Cardiac muscle cell (in vitro differentiated cells and primary cell): ENCODE data around the gene HOXD9. TPM values are rescaled to one million over a fixed set of nuclear protein-coding genes. Genes with fewer than 3 reads are reported as not detected.
A peak's percentile ranks its signal among the peaks of the same experiment; 100 is the strongest.

Source experiments
- DNase-seq, 2 donors: peaks; one replicate each; pipeline versions ENCODE4 v3.0.0 to v3.0.0-alpha.2; 2010 to 2017; ENCODE audit warnings: low read depth in 1 of 2, low spot score in 1 of 2
- H3K27ac ChIP-seq: fragments of 200-600 bp; sonication (generic); 2 replicates; pipeline ENCODE4 v1.5.1; 2016
- H3K27me3 ChIP-seq: fragments of 200-600 bp; sonication (generic); 2 replicates; pipeline ENCODE4 v1.6.0; 2016; ENCODE audit warnings: control low read depth
- H3K36me3 ChIP-seq: fragments of 200-600 bp; sonication (generic); 2 replicates; pipeline ENCODE4 v1.5.1; 2016; ENCODE audit warnings: control low read depth
- H3K4me1 ChIP-seq: fragments of 200-600 bp; sonication (generic); 2 replicates; pipeline ENCODE4 v1.8.1; 2017; ENCODE audit warnings: low read depth, mild to moderate bottlenecking, mixed run types
- H3K4me3 ChIP-seq: fragments of 200-600 bp; sonication (generic); 2 replicates; pipeline ENCODE4 v1.5.1; 2016; ENCODE audit warnings: mild to moderate bottlenecking
- H3K9me3 ChIP-seq: fragments of 200-600 bp; sonication (generic); 2 replicates; pipeline ENCODE4 v1.5.1; 2017; ENCODE audit warnings: low read depth, mild to moderate bottlenecking, control low read depth
- CTCF ChIP-seq: IDR thresholded peaks from 2 replicates; pipeline ENCODE4 v1.5.1; 2012; ENCODE audit warnings: low read depth, mild to moderate bottlenecking, low read length
- polyA plus RNA-seq: library from polyadenylated mRNA; unstranded; fragments of >200 nt; fragmentation: Nextera tagmentation; extraction: Ambion mirVana; gene quantifications from 2 replicates; pipeline ENCODE4 v1.2.1, GENCODE V29; 2016
- total RNA-seq: library from RNA; depleted of rRNA; stranded (reverse); fragments of >200 nt; gene quantifications from 2 replicates; pipeline ENCODE4 v1.2.3, GENCODE V29; 2016

Gene HOXD9
- total RNA-seq = not detected in 2 replicates
- not detected in 2 replicates for polyA plus RNA-seq

- peaks cover 100% of the 10 kb centered on the region for H3K27me3 ChIP-seq
- no peaks in the 10 kb centered on the region for H3K36me3 ChIP-seq
- H3K9me3 ChIP-seq = no peaks in the 10 kb centered on the region
- no peak for DNase-seq
- H3K4me3 ChIP-seq = peak within 1 kb of the TSS; percentile 30
- H3K4me1 ChIP-seq = no peaks in the 10 kb centered on the region
- TF ChIP-seq CTCF = no peak
- no peak within 1 kb of the TSS for H3K27ac ChIP-seq
Observed at GRCh38 chr2:176122683-176123410, at the start of gene HOXD9. TSS of gene HOXD9 (plus strand) at chr2:176122719. CDS start at chr2:176122769, 50 bp downstream.

GRCh38 chr2:176072951-176073904 is 49.3 kb upstream of the HOXD9 start:
- Histone ChIP-seq H3K4me3 (no peak overlapping the region), H3K27me3 (peaks cover 100% of the 10 kb centered on the region), H3K4me1 (no peaks in the 10 kb centered on the region), H3K27ac (no peak overlapping the region), H3K36me3 (no peaks in the 10 kb centered on the region), H3K9me3 (no peaks in the 10 kb centered on the region)
- no peak for TF ChIP-seq CTCF
- DNase-seq = no peak

- no peak for TF ChIP-seq CTCF
- Histone ChIP-seq H3K27me3 (peaks cover 100% of the 10 kb centered on the region), H3K4me3 (peak overlapping the region; percentile 7)
Observed at GRCh38 chr2:176074919-176075425, 47.5 kb upstream of the HOXD9 start.

GRCh38 chr2:176075481-176075880 is 47.0 kb upstream of the HOXD9 start:
- no peak for TF ChIP-seq CTCF
- H3K27me3 ChIP-seq = peaks cover 100% of the 10 kb centered on the region
- no peak for DNase-seq
- peak overlapping the region; percentile 7 for H3K4me3 ChIP-seq
- no peaks in the 10 kb centered on the region for H3K36me3 ChIP-seq
- H3K4me1 ChIP-seq = peaks cover 3% of the 10 kb centered on the region
- H3K27ac ChIP-seq = no peak overlapping the region
- H3K9me3 ChIP-seq = no peaks in the 10 kb centered on the region

More at GRCh38 chr2:176074919-176075425, 47.5 kb upstream of the HOXD9 start:
- Histone ChIP-seq H3K4me1 (peaks cover 3% of the 10 kb centered on the region), H3K27ac (no peak overlapping the region), H3K36me3 (no peaks in the 10 kb centered on the region), H3K9me3 (no peaks in the 10 kb centered on the region)
- no peak for DNase-seq

GRCh38 chr2:176076063-176076462 is 46.5 kb upstream of the HOXD9 start:
- TF ChIP-seq CTCF = no peak
- DNase-seq = no peak
- H3K27ac ChIP-seq = no peak overlapping the region
- H3K9me3 ChIP-seq = no peaks in the 10 kb centered on the region
- no peaks in the 10 kb centered on the region for H3K36me3 ChIP-seq
- H3K4me1 ChIP-seq = peaks cover 3% of the 10 kb centered on the region
- no peak overlapping the region for H3K4me3 ChIP-seq
- H3K27me3 ChIP-seq = peaks cover 100% of the 10 kb centered on the region
